Measurements from ENCODE around the gene IRF2BP2. TPM values are rescaled to one million over a fixed set of nuclear protein-coding genes. Genes with fewer than 3 reads are reported as not detected.

IRF2BP2 gene
- total RNA-seq, 2 donors from 2014 or later = 74.5 to 76.3 TPM

GRCh38 chr1:234583755-234584419 lies 26.1 kb downstream of the IRF2BP2 start:
- no peaks in the 10 kb centered on the region for H3K9me3 ChIP-seq
- no peak overlapping the region for H3K4me3 ChIP-seq
- no peaks in the 10 kb centered on the region for H3K27me3 ChIP-seq
- H3K4me1 ChIP-seq = peaks cover 0 to 54% of the 10 kb centered on the region in 2 donors
- TF ChIP-seq CTCF (IDR thresholded peaks at IDR 0.05) = no peak
- H3K36me3 ChIP-seq = no peaks in the 10 kb centered on the region
- DNase-seq (ENCODE audit: low spot score) = peak; percentile 61
- H3K27ac ChIP-seq = peak overlapping the region; percentile 79 to 93

GRCh38 chr1:234582681-234583301 lies 27.2 kb downstream of the IRF2BP2 start:
- Histone ChIP-seq H3K27me3 (no peaks in the 10 kb centered on the region), H3K36me3 (no peaks in the 10 kb centered on the region), H3K4me3 (no peak overlapping the region), H3K4me1 (peaks cover 0 to 54% of the 10 kb centered on the region in 2 donors), H3K27ac (peak overlapping the region; percentile 79 to 93), H3K9me3 (no peaks in the 10 kb centered on the region)
- peak; percentile 58 for DNase-seq (ENCODE audit: low spot score)
- no peak for TF ChIP-seq CTCF (IDR thresholded peaks at IDR 0.05)

GRCh38 chr1:234582186-234582585 lies 27.8 kb downstream of the IRF2BP2 start:
- peak; percentile 59 for DNase-seq (ENCODE audit: low spot score)
- H3K27ac ChIP-seq = peak overlapping the region; percentile 79 to 93
- no peak overlapping the region for H3K4me3 ChIP-seq
- no peaks in the 10 kb centered on the region for H3K9me3 ChIP-seq
- no peak for TF ChIP-seq CTCF (IDR thresholded peaks at IDR 0.05)
- peaks cover 0 to 54% of the 10 kb centered on the region in 2 donors for H3K4me1 ChIP-seq
- H3K27me3 ChIP-seq = no peaks in the 10 kb centered on the region
- H3K36me3 ChIP-seq = no peaks in the 10 kb centered on the region

- peak; percentile 36 for DNase-seq (ENCODE audit: low spot score)
- Histone ChIP-seq H3K36me3 (no peaks in the 10 kb centered on the region), H3K27me3 (no peaks in the 10 kb centered on the region), H3K27ac (peak overlapping the region; percentile 79 to 93), H3K4me3 (no peak overlapping the region), H3K4me1 (peaks cover 0 to 51% of the 10 kb centered on the region in 2 donors), H3K9me3 (no peaks in the 10 kb centered on the region)
- no peak for TF ChIP-seq CTCF (IDR thresholded peaks at IDR 0.05)
These were observed 28.8 kb downstream of the IRF2BP2 start for GRCh38 chr1:234581063-234581714.

GRCh38 chr1:234579967-234580366 lies 30.0 kb downstream of the IRF2BP2 start:
- peak in 1 of 2 donors; percentile 34 for TF ChIP-seq CTCF (IDR thresholded peaks at IDR 0.05)
- no peak overlapping the region for H3K4me3 ChIP-seq
- no peak overlapping the region for H3K27ac ChIP-seq
- no peak for DNase-seq (ENCODE audit: low spot score)
- H3K4me1 ChIP-seq = peaks cover 0 to 38% of the 10 kb centered on the region in 2 donors
- no peaks in the 10 kb centered on the region for H3K9me3 ChIP-seq
- no peaks in the 10 kb centered on the region for H3K36me3 ChIP-seq
- no peaks in the 10 kb centered on the region for H3K27me3 ChIP-seq
